ENCODE results near the gene TEAD4.

DNA sequence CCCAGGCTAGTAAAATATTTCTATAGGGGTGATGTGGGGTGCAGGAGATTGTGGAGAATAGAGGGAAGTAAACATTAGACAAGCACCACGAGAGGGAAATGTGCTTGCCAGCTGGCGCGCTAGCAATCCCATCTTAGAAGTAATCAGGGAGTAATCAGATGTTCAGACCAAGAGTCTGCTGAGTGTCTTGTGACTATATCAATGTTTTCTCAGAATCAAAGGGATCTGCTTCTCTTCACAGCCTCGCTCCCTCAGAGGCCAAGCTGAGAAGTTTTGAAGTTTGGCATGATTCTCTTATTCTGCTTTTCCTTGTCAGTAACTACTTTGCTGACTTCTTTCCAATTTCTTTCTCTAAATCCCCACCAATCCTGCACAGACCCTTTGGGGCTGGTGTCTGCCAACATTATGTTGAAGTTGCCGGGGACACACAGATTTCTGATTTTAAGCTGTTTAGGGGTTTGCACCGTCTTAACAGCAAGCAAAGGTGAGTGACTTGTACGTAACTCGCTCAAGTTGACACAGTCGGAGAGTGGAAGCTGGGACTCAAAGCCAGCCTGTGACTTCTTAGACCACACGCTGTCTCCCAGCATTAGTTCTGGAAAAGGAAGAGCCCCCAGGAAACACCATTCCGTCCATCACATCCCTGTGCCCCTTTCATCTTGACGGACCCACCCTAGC, 96.0 kb downstream of the TEAD4 start:
- TF ChIP-seq, protein P1, sequence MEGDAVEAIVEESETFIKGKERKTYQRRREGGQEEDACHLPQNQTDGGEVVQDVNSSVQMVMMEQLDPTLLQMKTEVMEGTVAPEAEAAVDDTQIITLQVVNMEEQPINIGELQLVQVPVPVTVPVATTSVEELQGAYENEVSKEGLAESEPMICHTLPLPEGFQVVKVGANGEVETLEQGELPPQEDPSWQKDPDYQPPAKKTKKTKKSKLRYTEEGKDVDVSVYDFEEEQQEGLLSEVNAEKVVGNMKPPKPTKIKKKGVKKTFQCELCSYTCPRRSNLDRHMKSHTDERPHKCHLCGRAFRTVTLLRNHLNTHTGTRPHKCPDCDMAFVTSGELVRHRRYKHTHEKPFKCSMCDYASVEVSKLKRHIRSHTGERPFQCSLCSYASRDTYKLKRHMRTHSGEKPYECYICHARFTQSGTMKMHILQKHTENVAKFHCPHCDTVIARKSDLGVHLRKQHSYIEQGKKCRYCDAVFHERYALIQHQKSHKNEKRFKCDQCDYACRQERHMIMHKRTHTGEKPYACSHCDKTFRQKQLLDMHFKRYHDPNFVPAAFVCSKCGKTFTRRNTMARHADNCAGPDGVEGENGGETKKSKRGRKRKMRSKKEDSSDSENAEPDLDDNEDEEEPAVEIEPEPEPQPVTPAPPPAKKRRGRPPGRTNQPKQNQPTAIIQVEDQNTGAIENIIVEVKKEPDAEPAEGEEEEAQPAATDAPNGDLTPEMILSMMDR (IDR thresholded peaks at IDR 0.05 in 2 of 3, conservative IDR thresholded peaks at IDR 0.05 in 1 of 3; ENCODE audit: borderline replicate concordance in 1 of 3, insufficient read depth in 1 of 3, low read depth in 2 of 3, low read length in 2 of 3), result no peak
- TF ChIP-seq RAD21 (IDR thresholded peaks at IDR 0.05; ENCODE audit: low read depth), result no peak
- no peak for TF ChIP-seq POLR2A (IDR thresholded peaks at IDR 0.05; ENCODE audit: borderline replicate concordance, extremely low read depth, insufficient read depth, insufficient read length)
- no peak for TF ChIP-seq EZH2 (IDR thresholded peaks at IDR 0.05)
